ENCODE data around the gene ZDHHC19. TPM values are rescaled to one million over a fixed set of nuclear protein-coding genes. Genes with fewer than 3 reads are reported as not detected.
A peak's percentile ranks its signal among the peaks of the same experiment; 100 is the strongest.
"Not testable (repeated sequence)": the region's sequence is repeated elsewhere in the genome, so short reads cannot be mapped to it uniquely, and the experiment has no call there.

Gene ZDHHC19
- polyA plus RNA-seq, 2 donors, result 0.09 TPM; not detected in 1

DNA sequence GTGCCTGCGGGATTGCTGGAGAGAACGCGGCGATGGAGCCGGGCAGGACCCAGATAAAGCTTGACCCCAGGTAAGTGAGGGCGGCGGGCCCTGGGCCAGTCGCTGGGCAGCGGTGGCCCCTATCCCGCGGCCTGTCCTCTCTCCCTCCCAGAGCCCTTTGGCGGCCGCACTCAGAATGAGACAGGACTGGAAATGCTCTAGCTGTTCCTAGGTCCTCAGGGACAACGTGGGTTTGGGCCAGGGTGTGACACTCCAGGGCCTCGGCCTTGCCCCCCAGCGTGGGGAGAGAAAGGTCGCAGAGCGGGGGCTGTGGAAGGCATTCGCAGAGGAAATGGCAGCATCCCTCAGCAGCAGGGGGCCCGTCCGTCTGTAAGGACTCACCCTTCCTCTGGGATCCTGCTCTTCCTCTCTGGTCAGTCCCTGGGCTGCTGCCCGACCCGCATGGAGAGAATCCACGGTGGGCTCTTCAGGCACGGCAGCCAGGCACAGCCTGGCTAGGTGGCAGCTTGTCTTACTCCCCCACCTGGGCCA is 5.5 kb upstream of the ZDHHC19 start:
- Histone ChIP-seq H3K27me3 (ENCODE audit: control insufficient read depth in 1 of 2, insufficient read depth in 2 of 2, low read length in 2 of 2) (no peaks in the 10 kb centered on the region), H3K4me1 (ENCODE audit: control insufficient read depth in 2 of 2, insufficient read depth in 2 of 2, low read length in 1 of 2) (peaks cover 3 to 7% of the 10 kb centered on the region in 2 donors), H3K27ac (ENCODE audit: low read depth in 2 of 2, low read length in 1 of 2) (no peak overlapping the region), H3K9me3 (ENCODE audit: control insufficient read depth in 2 of 2, insufficient read depth in 1 of 2, low read depth in 1 of 2, low read length in 1 of 2) (no peaks in the 10 kb centered on the region), H3K4me3 (ENCODE audit: low read depth in 1 of 2, low read length in 2 of 2) (no peak overlapping the region), H3K36me3 (ENCODE audit: control insufficient read depth in 2 of 2, insufficient read depth in 2 of 2, low read length in 1 of 2) (no peaks in the 10 kb centered on the region)
- 41 to 42% methylated on average over 24 to 25 of the region's 25 CpGs for WGBS, 2 donors

DNA sequence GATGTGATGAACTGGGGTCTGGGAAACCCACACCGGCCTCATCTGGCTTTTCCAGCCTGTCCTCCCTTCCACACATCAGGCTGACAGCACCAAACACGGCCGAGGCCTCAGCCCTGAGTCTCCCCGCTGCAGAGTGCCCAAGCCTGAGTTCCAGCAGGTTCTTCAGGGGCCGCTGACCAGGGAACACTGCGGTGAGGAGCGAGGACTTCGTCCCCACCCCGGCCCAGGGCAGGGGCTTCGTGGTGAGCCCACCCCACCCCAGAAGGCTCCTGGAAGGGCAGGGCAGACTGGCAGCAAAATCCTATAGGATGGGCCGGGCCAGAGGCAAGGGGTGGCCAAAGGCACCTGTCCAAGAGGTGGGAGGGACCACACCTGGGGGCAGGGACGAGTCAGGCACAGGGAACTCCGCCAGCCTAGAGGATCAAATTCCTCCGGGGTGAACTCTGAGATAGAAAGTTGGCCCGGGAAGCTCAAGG is 4.9 kb upstream of the ZDHHC19 start, which contains the start of gene SLC51A:
Gene SLC51A (plus strand): TSS at position 446 of the 476 bp plus-strand sequence. CDS start 179 bp downstream, outside the sequence.
- no peak within 1 kb of the TSS for H3K27ac ChIP-seq (ENCODE audit: low read depth in 2 of 2, low read length in 1 of 2)
- WGBS, 2 donors, result 32 to 45% methylated on average over 15 of the region's 15 CpGs
- no peaks in the 10 kb centered on the region for H3K27me3 ChIP-seq (ENCODE audit: control insufficient read depth in 1 of 2, insufficient read depth in 2 of 2, low read length in 2 of 2)
- H3K4me1 ChIP-seq (ENCODE audit: control insufficient read depth in 2 of 2, insufficient read depth in 2 of 2, low read length in 1 of 2), result peaks cover 3 to 7% of the 10 kb centered on the region in 2 donors
- H3K36me3 ChIP-seq (ENCODE audit: control insufficient read depth in 2 of 2, insufficient read depth in 2 of 2, low read length in 1 of 2), result no peaks in the 10 kb centered on the region
- H3K4me3 ChIP-seq (ENCODE audit: low read depth in 1 of 2, low read length in 2 of 2), result no peak within 1 kb of the TSS
- H3K9me3 ChIP-seq (ENCODE audit: control insufficient read depth in 2 of 2, insufficient read depth in 1 of 2, low read depth in 1 of 2, low read length in 1 of 2), result no peaks in the 10 kb centered on the region

DNA sequence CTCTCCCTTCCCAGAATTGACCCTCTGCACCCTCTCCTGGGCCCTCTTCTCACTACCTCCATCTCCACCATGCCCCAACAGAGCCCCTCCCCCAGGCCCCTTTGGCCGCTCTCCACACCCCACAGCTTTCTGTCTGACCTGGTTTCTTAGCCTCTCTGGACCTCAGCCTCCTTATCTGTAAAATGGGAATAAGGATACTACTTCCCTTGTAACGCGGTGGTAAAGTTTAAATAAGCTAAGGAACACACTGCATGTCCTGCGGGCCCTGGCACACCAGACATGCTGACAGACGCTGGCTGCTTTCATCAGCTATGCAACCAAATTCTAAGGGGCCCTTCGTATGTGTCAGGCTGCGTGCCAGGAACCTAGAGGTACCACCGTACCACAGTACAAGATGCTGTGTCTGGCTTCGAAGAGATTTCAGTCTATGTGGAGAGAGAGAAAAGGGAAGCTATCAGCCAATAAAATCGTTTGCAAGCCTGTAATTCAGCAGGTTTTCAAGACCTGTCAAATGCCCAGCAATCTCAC is 4.4 kb upstream of the ZDHHC19 start:
- Histone ChIP-seq H3K4me1 (ENCODE audit: control insufficient read depth in 2 of 2, insufficient read depth in 2 of 2, low read length in 1 of 2) (peaks cover 3 to 7% of the 10 kb centered on the region in 2 donors), H3K27me3 (ENCODE audit: control insufficient read depth in 1 of 2, insufficient read depth in 2 of 2, low read length in 2 of 2) (no peaks in the 10 kb centered on the region), H3K9me3 (ENCODE audit: control insufficient read depth in 2 of 2, insufficient read depth in 1 of 2, low read depth in 1 of 2, low read length in 1 of 2) (no peaks in the 10 kb centered on the region), H3K27ac (ENCODE audit: low read depth in 2 of 2, low read length in 1 of 2) (no peak overlapping the region), H3K36me3 (ENCODE audit: control insufficient read depth in 2 of 2, insufficient read depth in 2 of 2, low read length in 1 of 2) (no peaks in the 10 kb centered on the region), H3K4me3 (ENCODE audit: low read depth in 1 of 2, low read length in 2 of 2) (no peak overlapping the region)
- 72% methylated on average over 10 of the region's 10 CpGs for WGBS, 2 donors

DNA sequence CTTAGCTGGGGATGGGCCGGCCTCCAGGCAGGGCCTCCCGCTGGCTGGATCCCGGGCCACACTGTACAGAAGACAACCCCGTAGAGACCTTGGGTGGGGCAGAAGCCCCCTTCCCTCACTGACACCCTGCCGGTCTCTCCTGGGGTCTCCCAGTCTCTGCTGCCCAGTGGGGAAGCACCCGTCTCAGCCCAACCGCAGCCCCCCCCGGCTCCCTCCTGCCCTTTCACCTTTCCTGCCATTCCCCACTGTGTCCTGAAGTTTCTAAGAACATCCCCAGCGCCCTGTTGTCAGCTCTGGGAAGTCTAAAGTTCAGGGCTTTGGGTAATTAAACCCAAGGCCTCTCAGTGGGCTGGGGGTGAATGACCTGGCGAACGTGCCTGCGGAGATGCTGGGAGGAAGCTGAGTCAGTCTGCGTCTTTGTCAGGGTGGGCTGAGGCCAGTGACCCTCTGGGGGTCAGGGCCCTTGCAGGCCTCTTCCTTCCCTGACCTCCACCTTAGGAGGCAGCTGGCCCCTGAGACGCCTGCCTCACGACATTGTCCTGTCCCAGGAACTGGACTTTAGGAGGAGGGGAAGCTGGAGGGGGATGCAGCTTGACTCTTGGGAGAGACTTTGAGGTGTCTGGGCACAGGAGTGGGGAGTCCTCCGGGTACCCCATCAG is 3.7 kb upstream of the ZDHHC19 start:
- H3K27me3 ChIP-seq (ENCODE audit: control insufficient read depth in 1 of 2, insufficient read depth in 2 of 2, low read length in 2 of 2), result no peaks in the 10 kb centered on the region
- no peaks in the 10 kb centered on the region for H3K36me3 ChIP-seq (ENCODE audit: control insufficient read depth in 2 of 2, insufficient read depth in 2 of 2, low read length in 1 of 2)
- WGBS, 2 donors, result 83 to 85% methylated on average over 16 of the region's 16 CpGs
- no peaks in the 10 kb centered on the region for H3K9me3 ChIP-seq (ENCODE audit: control insufficient read depth in 2 of 2, insufficient read depth in 1 of 2, low read depth in 1 of 2, low read length in 1 of 2)
- H3K4me1 ChIP-seq (ENCODE audit: control insufficient read depth in 2 of 2, insufficient read depth in 2 of 2, low read length in 1 of 2), result peaks cover 3 to 7% of the 10 kb centered on the region in 2 donors
- no peak overlapping the region for H3K4me3 ChIP-seq (ENCODE audit: low read depth in 1 of 2, low read length in 2 of 2)
- no peak overlapping the region for H3K27ac ChIP-seq (ENCODE audit: low read depth in 2 of 2, low read length in 1 of 2)

DNA sequence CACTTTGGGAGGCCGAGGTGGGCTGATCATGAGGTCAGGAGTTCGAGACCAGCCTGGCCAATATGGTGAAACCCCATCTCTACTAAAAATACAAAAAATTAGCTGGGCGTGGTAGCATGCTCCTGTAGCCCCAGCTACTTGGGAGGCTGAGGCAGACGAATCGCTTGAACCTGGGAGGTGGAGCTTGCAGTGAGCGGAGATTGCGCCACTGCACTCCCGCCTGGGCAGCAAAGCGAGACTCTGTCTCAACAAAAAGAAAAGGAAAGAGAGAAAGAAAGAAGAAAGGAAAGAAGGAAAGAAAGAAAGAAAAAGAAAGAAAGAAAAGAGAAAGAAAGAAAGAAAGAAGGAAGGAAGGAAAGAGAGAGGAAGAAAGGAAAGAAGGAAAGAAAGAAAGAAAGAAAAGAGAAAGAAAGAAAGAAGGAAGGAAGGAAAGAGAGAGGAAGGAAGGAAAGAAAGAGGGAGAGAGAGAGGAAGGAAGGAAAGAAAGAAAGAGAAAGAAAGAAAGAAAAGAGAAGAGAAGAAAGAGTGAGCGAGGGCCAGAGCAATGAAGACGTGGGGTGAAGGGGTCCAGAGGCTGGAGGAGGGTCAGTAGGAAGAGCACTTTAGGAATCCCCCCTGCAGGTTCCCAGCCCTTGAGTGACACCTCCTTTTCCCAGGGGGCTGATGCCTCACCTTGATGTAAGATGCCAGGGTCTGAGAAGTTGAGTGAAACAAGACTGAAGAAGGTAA is 1.1 kb downstream of the ZDHHC19 start:
- WGBS, 2 donors, result 87 to 94% methylated on average over 11 of the region's 11 CpGs
- H3K4me3 ChIP-seq (ENCODE audit: low read depth in 1 of 2, low read length in 2 of 2); H3K36me3 ChIP-seq (ENCODE audit: control insufficient read depth in 2 of 2, insufficient read depth in 2 of 2, low read length in 1 of 2); H3K27me3 ChIP-seq (ENCODE audit: control insufficient read depth in 1 of 2, insufficient read depth in 2 of 2, low read length in 2 of 2); H3K27ac ChIP-seq (ENCODE audit: low read depth in 2 of 2, low read length in 1 of 2); H3K9me3 ChIP-seq (ENCODE audit: control insufficient read depth in 2 of 2, insufficient read depth in 1 of 2, low read depth in 1 of 2, low read length in 1 of 2); H3K4me1 ChIP-seq (ENCODE audit: control insufficient read depth in 2 of 2, insufficient read depth in 2 of 2, low read length in 1 of 2): not testable (repeated sequence)

DNA sequence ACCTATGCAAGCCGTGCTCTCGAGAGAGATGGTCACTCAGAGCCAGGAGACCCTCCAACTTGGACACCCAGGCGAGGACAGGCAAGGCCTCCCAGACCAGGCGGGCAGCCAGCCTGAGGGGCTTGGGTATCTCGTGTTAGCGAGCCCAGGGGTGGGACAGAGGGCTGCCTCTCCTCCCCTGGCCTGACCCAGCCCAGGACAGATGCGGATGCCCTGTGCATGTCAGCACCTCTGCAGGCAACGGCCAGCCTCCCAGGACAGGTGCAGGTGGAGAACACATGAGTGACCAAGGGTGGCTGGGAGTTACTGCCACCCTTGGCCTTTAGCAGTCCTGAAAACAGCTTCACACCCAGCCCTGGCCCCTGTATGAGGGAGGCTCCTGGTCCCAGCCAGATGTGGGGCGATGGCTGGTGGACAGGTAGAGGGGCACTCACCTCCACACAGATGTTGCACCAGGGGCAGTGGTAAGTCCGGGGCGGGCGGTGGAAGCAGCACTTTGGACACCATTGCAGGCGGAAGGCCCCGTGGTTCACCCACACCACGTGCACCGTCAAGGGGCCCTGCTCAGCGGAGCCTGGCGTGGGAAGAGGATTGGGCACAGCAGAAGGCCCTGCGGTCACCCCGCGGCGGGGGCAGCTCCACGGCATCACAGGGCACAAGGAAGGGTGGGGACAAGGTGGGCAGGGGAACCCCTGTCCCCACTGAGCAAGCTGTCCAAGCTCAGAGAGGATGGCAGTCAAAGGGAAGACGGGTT is 2.1 kb downstream of the ZDHHC19 start:
- no peak overlapping the region for H3K27ac ChIP-seq (ENCODE audit: low read depth in 2 of 2, low read length in 1 of 2)
- H3K9me3 ChIP-seq (ENCODE audit: control insufficient read depth in 2 of 2, insufficient read depth in 1 of 2, low read depth in 1 of 2, low read length in 1 of 2), result peaks cover 0 to 5% of the 10 kb centered on the region in 2 donors
- no peaks in the 10 kb centered on the region for H3K27me3 ChIP-seq (ENCODE audit: control insufficient read depth in 1 of 2, insufficient read depth in 2 of 2, low read length in 2 of 2)
- H3K4me3 ChIP-seq (ENCODE audit: low read depth in 1 of 2, low read length in 2 of 2), result no peak overlapping the region
- H3K4me1 ChIP-seq (ENCODE audit: control insufficient read depth in 2 of 2, insufficient read depth in 2 of 2, low read length in 1 of 2), result peaks cover 0 to 3% of the 10 kb centered on the region in 2 donors
- WGBS, 2 donors, result 91 to 93% methylated on average over 24 of the region's 24 CpGs
- H3K36me3 ChIP-seq (ENCODE audit: control insufficient read depth in 2 of 2, insufficient read depth in 2 of 2, low read length in 1 of 2), result no peaks in the 10 kb centered on the region

DNA sequence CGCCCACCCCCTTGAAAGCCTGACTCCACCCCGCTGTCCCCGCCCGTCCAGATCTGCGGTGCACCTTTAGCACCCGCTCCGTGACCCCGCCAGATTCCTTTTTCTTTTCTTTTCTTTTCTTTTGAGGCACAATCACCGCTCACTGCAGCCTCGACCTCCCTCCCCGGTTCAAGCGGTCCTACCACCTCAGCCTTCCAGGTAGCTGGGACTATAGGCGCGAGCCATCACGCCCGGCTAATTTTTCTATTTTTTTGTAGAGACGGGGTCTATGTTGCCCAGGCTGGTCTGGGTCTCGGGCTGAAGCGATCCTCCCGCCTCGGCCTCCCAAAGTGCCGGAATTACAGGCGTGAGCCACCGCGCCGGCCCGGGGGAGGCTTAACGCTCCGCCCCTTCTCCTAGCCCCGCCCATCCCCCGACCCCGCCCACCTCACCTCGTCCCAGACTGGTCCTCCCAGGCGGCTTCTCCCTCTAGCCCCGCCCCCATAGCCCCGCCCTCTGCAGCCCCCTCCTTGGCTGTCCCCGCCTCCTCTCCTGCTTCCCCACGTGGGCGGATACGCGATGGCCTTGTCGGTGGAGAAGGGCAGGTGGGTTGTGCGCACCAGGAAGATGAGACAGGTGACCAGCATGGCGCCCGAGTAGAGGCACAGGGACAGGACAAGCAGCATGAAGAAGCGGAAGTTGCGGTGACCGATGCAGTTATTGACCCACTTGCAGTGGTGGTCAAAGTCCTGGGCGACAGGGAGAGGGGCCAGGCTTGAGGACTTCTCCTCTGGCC is 3.2 kb downstream of the ZDHHC19 start:
- H3K9me3 ChIP-seq (ENCODE audit: control insufficient read depth in 2 of 2, insufficient read depth in 1 of 2, low read depth in 1 of 2, low read length in 1 of 2), result peaks cover 0 to 5% of the 10 kb centered on the region in 2 donors
- H3K27me3 ChIP-seq (ENCODE audit: control insufficient read depth in 1 of 2, insufficient read depth in 2 of 2, low read length in 2 of 2), result no peaks in the 10 kb centered on the region
- no peaks in the 10 kb centered on the region for H3K36me3 ChIP-seq (ENCODE audit: control insufficient read depth in 2 of 2, insufficient read depth in 2 of 2, low read length in 1 of 2)
- H3K27ac ChIP-seq (ENCODE audit: low read depth in 2 of 2, low read length in 1 of 2), result no peak overlapping the region
- WGBS, 2 donors, result 33 to 44% methylated on average over 44 to 49 of the region's 49 CpGs
- peaks cover 0 to 3% of the 10 kb centered on the region in 2 donors for H3K4me1 ChIP-seq (ENCODE audit: control insufficient read depth in 2 of 2, insufficient read depth in 2 of 2, low read length in 1 of 2)
- no peak overlapping the region for H3K4me3 ChIP-seq (ENCODE audit: low read depth in 1 of 2, low read length in 2 of 2)

DNA sequence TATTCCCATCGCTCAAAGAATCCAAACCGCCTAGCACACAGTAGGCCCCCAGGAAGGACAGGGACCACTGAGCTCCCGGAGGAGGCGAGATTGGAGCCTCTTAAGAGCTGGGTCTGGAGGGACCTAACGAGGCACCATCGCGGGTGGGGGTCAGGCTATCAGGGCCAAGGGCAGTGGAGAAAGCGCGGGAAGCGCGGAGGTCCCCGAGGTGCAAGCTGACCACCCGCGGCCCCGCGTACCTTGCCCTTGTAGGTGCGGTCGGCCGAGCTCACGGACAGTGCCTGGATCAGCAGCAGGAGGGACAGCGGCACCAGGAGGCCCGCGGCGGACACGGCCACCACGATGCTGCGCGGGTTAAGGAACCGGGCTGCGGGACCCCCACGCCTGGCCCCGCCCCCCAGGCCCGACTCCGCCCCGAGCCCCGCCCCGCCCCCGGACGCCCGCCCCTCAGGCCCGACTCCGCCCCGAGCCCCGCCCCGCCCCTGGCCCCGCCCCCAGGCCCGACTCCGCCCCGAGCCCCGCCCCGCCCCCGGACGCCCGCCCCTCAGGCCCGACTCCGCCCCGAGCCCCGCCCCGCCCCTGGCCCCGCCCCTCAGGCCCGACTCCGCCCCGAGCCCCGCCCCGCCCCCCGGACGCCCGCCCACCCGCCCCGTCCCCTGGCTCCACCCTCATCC is 3.9 kb downstream of the ZDHHC19 start:
- no peak overlapping the region for H3K27ac ChIP-seq (ENCODE audit: low read depth in 2 of 2, low read length in 1 of 2)
- no peaks in the 10 kb centered on the region for H3K27me3 ChIP-seq (ENCODE audit: control insufficient read depth in 1 of 2, insufficient read depth in 2 of 2, low read length in 2 of 2)
- peak overlapping the region in 1 of 2 donors; percentile 13 for H3K4me3 ChIP-seq (ENCODE audit: low read depth in 1 of 2, low read length in 2 of 2)
- peaks cover 3 to 6% of the 10 kb centered on the region in 2 donors for H3K4me1 ChIP-seq (ENCODE audit: control insufficient read depth in 2 of 2, insufficient read depth in 2 of 2, low read length in 1 of 2)
- no peaks in the 10 kb centered on the region for H3K36me3 ChIP-seq (ENCODE audit: control insufficient read depth in 2 of 2, insufficient read depth in 2 of 2, low read length in 1 of 2)
- WGBS, 2 donors, result 21 to 22% methylated on average over 29 to 42 of the region's 70 CpGs
- H3K9me3 ChIP-seq (ENCODE audit: control insufficient read depth in 2 of 2, insufficient read depth in 1 of 2, low read depth in 1 of 2, low read length in 1 of 2), result peaks cover 0 to 5% of the 10 kb centered on the region in 2 donors

Measured in esophagus (tissue), 2 donors.